Prostate gland (tissue), 2 donors: Measurements from ENCODE around the gene ZNF740.

Experiments
- CTCF ChIP-seq, 4 experiments: fragments of 200-600 bp in 2 of 4; fragments of 450-650 bp in 2 of 4; sonication (generic) in 2 of 4; IDR thresholded peaks; 1 replicate in 3 of 4; 2 replicates in 1 of 4; pipeline ENCODE4 v1.5.1; 2016 to 2019; ENCODE audit warnings: antibody characterized with exemption in 4 of 4, mild to moderate bottlenecking in 2 of 4, moderate library complexity in 2 of 4
- POLR2A ChIP-seq: fragments of 450-650 bp; IDR thresholded peaks from one replicate; pipeline ENCODE4 v1.6.1; 2016; ENCODE audit warnings: antibody characterized with exemption, mild to moderate bottlenecking
- POLR2AphosphoS5 ChIP-seq: sonication (generic); formaldehyde crosslinking; IDR thresholded peaks from one replicate; pipeline ENCODE4 v1.6.1; 2017; ENCODE audit warnings: antibody characterized with exemption

GRCh38 chr12:53225635-53226424, 45.3 kb downstream of the ZNF740 start:
- no peak for TF ChIP-seq POLR2A
- TF ChIP-seq CTCF (IDR thresholded peaks at IDR 0.05): no peak
- TF ChIP-seq POLR2AphosphoS5: no peak
